Stomach (tissue), 4 donors: ENCODE measurements around the gene FAM110A.

Experiments used
- CTCF ChIP-seq, 7 experiments: fragments of 450-650 bp in 4 of 7; fragments of 200-600 bp in 3 of 7; sonication (generic) in 3 of 7; IDR thresholded peaks; one replicate each; pipeline ENCODE4 v1.5.1; 2016 to 2019; ENCODE audit warnings: antibody characterized with exemption in 7 of 7, control low read depth in 2 of 7, mild to moderate bottlenecking in 1 of 7
- POLR2A ChIP-seq, 4 donors: fragments of 450-650 bp; IDR thresholded peaks; one replicate each; pipeline ENCODE4 v1.6.1; 2016; ENCODE audit warnings: antibody characterized with exemption in 4 of 4, control low read depth in 2 of 4, mild to moderate bottlenecking in 1 of 4, moderate library complexity in 1 of 4

GRCh38 chr20:891706-892080 is 58.2 kb downstream of the FAM110A start:
- TF ChIP-seq POLR2A (IDR thresholded peaks at IDR 0.05), result no peak
- TF ChIP-seq CTCF (IDR thresholded peaks at IDR 0.05), result no peak
